HG02798 (cell line): ENCODE measurements around the gene GALNT2.
A peak's percentile ranks its signal among the peaks of the same experiment; 100 is the strongest.

Experiments
- ATAC-seq: cut with Tn5 transposase; IDR thresholded peaks from one replicate; pipeline ENCODE4 v1.9.1; 2021; ENCODE audit warnings: mild to moderate bottlenecking; ENCODE audit not compliant: unreplicated experiment, poor library complexity

Gene GALNT2

GRCh38 chr1:230049731-230050130, 17.3 kb upstream of the GALNT2 start:
- ATAC-seq = no peak

DNA sequence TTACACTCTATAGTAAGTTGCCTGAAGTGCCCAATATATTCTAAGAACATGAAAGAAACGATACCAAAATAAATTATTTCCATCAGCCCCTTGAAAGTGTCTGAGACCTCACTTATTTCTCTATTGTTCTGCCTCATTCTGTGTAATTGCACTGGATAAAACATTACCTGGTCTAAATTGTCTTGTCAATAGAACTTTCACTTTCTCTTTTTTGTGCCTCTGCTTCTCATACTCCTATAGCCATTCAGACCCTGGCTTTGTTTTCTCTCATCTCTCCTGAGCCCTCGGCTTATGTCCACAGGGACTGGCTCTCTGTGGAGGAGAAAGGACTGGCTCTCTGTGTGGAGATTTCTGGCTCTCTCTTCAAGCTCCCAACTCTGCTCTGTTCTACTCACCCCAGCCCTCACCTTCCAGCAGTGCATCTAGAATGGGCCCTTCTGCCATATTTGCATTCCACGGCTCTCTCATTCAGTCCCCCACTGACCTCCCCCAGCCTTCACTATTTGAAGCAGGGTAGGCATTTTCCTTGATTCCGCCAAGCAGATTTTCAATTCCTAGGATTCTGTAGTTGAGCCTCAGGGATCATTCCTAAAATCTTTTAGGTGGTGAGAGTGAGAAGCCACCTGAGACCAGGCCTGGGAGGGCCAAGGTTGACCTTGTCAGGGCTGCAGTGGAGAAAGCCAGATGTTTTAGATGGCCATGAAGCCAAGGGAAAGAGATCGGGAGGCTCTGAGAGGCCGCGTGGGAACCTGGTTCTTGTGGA, 15.9 kb upstream of the GALNT2 start:
- ATAC-seq = no peak

GRCh38 chr1:230052018-230052417, 15.0 kb upstream of the GALNT2 start:
- no peak for ATAC-seq

DNA sequence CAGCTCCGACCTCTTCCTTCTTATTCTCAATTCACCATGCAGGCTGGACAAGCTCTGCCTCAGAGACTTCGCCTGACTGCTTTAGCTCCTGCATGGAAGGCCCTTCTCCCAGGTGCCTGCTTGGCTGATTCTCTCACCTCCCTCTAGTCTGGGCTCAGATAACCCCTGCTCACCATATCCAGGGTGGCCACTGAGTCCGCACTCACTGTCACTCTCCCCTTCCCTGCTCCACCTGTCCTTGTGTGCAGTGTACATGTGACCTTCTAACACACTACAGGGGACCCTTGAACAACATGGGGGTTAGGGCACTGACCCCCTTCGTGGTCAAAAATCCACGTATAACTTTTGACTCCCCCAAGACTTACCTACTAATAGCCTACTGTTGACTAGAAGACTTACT, 14.4 kb upstream of the GALNT2 start:
- ATAC-seq = no peak

DNA sequence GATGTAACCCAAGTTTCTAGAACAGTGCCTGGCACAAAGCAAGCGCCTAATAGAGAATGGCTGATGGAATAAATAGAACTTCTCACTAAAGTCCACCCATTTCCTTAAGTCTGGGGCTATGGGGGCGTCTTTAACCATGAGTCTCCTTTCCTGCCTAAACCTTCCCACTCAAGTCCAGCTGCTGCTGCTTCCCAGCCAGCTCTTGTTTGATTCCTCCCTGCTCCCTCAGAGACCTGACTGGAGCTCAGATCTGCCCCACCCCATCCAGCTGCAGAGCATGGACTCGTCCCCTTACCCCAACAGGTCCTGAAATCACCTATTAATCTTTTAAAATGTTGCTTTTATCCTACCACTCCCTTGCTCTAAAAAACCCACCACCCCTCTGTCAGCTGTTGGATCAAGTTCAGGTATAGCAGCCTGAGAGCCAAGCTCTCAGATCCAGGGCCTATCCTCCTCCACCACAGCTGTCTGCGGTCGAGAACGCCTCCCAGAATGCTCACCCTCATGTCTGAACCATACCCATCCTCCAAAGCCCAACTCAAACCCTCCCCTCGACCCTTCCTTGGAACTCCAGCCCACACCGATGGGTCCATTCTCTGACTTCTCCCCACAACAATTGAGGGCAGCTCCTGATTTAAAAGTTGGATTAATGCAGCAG, 12.8 kb upstream of the GALNT2 start:
- no peak for ATAC-seq

- ATAC-seq = no peak
These were observed 10.9 kb upstream of the GALNT2 start for GRCh38 chr1:230056098-230056497.

DNA sequence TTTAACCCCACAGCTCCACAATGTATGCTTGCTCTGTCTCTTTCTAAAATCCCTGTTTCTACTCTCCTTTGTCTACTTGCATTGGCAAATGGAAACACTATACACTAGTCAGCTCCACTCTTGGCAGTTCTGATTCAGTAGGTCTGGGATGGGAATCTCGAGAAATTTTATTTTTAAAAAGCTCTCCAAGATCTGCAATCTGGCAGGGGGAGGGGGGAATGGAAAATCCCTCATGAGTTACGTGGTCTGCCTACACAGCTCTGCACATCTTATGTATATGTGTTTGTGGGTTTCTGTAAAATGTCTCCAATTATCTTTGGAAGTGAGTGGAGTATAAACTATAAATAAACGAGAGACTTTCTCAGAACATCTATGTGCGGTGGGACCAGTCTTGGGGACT, 9.9 kb upstream of the GALNT2 start:
- no peak for ATAC-seq

- no peak for ATAC-seq
These were observed 9.1 kb upstream of the GALNT2 start for GRCh38 chr1:230057681-230058565.

DNA sequence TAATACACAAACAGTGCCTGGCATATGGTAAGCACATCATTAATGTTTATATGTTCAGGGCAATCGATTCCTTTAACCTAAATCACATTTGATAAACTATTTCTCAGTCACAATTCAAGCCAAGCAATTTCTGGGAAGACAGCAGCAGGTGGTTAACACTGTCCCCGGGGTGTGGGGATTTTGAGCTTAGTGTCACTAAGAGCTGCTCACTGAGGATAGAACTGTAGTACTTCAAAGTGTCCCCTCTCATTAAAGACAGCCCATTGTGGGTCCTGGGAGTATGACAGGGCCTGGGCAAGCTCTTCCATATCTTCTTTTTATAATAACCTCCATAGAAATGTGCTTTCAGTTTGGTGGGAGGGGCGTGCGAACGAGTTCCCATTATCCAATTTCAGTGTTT, 8.4 kb upstream of the GALNT2 start:
- no peak for ATAC-seq

DNA sequence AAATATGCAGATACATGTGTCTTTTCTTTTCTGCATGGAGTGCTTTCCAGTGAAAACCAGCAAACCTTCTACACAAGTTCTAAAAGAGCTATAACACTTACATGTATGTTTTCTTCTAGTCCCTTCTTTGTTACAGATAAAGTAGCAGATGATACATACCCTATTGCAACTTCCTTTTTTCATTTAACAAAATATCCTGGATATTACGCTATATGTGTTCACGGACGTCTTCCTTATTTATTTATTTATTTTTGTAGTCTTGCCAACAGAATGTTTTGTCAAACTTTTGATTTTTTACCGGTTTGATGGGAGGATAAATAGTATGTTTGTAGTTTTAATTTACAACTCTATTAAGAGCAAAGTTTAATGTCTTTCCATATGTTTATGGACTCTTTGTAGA, 5.2 kb upstream of the GALNT2 start:
- no peak for ATAC-seq

DNA sequence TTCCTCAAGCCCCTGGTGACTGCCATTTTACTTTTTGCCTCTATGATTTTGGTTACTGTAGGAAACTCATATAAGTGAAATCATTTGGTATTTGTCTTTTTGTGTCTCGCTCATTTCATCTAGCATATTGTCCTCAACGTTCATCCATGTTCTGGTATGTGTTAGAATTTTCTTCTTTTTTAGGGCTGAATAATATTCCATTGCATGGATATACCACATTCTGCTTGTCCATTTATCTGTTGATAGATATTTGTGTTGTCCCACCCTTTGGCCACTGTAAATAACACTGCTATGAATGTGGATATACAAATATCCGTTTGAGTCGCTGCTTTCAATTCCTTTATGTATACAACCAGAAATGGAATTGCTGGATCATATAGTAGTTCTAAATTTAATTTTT, 4.5 kb upstream of the GALNT2 start:
- no peak for ATAC-seq

DNA sequence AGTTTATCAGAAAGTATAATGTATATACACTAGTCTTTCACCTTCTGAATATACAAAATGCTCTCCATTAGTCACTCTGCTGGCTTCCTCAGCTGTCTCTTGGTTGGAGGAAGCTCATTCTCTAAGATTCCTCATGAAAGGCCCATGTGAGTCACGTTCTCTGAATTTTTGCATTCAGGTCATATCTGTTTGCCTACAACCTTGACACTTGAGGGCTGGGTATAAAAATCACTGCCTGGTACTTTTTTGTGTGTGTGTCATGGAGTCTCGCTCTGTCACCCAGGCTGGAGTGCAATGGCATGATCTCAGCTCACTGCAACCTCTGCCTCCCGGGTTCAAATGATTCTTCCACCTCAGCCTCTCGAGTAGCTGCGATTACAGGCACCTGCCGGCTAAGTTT, 2.8 kb upstream of the GALNT2 start:
- no peak for ATAC-seq

DNA sequence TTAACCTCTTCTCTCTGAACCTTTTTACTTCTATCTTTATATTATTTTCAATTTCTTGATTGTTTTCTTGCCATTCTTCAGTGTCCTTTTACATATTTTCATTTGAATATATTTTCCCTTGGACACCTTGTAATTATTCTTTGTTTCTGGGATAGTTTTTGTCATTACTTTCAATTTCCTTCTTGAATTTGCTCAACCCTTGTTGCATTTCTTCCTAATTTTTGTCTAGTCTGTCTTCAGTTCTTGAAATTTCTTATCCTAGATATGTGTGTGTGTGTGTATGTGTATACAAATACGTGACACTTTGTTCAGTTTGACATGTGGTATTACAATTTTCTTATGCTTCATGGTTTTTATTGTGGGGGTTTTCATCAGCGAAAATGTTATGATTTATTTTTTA, 1.9 kb upstream of the GALNT2 start:
- no peak for ATAC-seq

GRCh38 chr1:230065571-230065970, 1.5 kb upstream of the GALNT2 start:
- ATAC-seq = no peak

GRCh38 chr1:230066031-230066430, 1.0 kb upstream of the GALNT2 start:
- ATAC-seq = no peak

GRCh38 chr1:230067419-230067870, 407 bp downstream of the GALNT2 start:
- peak; percentile 19 for ATAC-seq

GRCh38 chr1:230067871-230068620, 1.0 kb downstream of the GALNT2 start:
- ATAC-seq = no peak

DNA sequence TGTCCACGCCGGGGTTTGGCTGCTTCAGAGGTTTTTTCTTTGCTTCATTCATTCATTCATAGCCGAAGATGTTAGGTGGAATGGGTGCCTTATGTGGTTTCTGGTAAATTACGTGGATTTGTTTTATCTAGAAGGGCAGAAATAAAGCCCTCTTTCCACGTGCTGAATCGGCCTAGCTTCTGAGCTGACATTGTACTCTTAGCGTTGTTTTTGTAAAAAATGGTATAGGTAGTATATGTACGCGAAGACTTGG, 1.5 kb downstream of the GALNT2 start:
- no peak for ATAC-seq

- ATAC-seq = no peak
These were observed 2.1 kb downstream of the GALNT2 start for GRCh38 chr1:230068952-230069684.

GRCh38 chr1:230069796-230070195, 2.8 kb downstream of the GALNT2 start:
- ATAC-seq = no peak
